Neuronal stem cell (in vitro differentiated cells): Measurements from ENCODE around the gene AUTS2.

ENCODE experiments used
- DNase-seq: peaks from one replicate; pipeline ENCODE4 v3.0.0-alpha.2; 2013; ENCODE audit warnings: low spot score
- H2AFZ ChIP-seq: one replicate; pipeline ENCODE4 v1.6.1; 2013; ENCODE audit warnings: mild to moderate bottlenecking, low read length, inconsistent platforms
- H2AK5ac ChIP-seq: 2 replicates; pipeline ENCODE4 v1.6.1; 2013; ENCODE audit warnings: low read depth, mild to moderate bottlenecking, inconsistent platforms, low read length, moderate library complexity, mixed read lengths
- H2BK120ac ChIP-seq: 2 replicates; pipeline ENCODE4 v1.6.1; 2013; ENCODE audit warnings: low read depth, mild to moderate bottlenecking, inconsistent platforms, low read length, moderate library complexity, mixed read lengths
- H2BK12ac ChIP-seq: one replicate; pipeline ENCODE4 v1.6.1; 2013; ENCODE audit warnings: low read length, inconsistent platforms
- H2BK15ac ChIP-seq: 2 replicates; pipeline ENCODE4 v1.6.1; 2013; ENCODE audit warnings: mild to moderate bottlenecking, low read length, inconsistent platforms, mixed read lengths
- H2BK5ac ChIP-seq: one replicate; pipeline ENCODE4 v1.6.1; 2013; ENCODE audit warnings: inconsistent platforms, mild to moderate bottlenecking, low read length, moderate library complexity
- H3K14ac ChIP-seq: one replicate; pipeline ENCODE4 v1.6.1; 2013; ENCODE audit warnings: low read length, inconsistent platforms
- H3K18ac ChIP-seq: 2 replicates; pipeline ENCODE4 v1.6.1; 2013; ENCODE audit warnings: low read length, inconsistent platforms
- H3K23ac ChIP-seq: 2 replicates; pipeline ENCODE4 v1.6.1; 2013; ENCODE audit warnings: low read depth, mild to moderate bottlenecking, mixed read lengths, low read length, inconsistent platforms; ENCODE audit not compliant: poor library complexity
- H3K27ac ChIP-seq: replicated peaks from 3 replicates; pipeline ENCODE4 v1.5.1; 2013; ENCODE audit warnings: low read length, inconsistent platforms
- H3K27me3 ChIP-seq, 3 experiments: 2 replicates each; pipeline ENCODE4 v1.6.1; 2013; ENCODE audit warnings: low read length in 3 of 3, mild to moderate bottlenecking in 2 of 3, inconsistent platforms in 1 of 3, low read depth in 1 of 3, mixed read lengths in 1 of 3, moderate library complexity in 1 of 3; ENCODE audit not compliant: control insufficient read depth in 3 of 3, insufficient read depth in 3 of 3
- H3K36me3 ChIP-seq, 2 donors: replicated peaks in 1 of 2; 2 replicates each; pipeline ENCODE4 v1.6.1; 2013; ENCODE audit warnings: low read length in 2 of 2; ENCODE audit not compliant: control insufficient read depth in 2 of 2, insufficient read depth in 2 of 2
- H3K4ac ChIP-seq: 2 replicates; pipeline ENCODE4 v1.6.1; 2013; ENCODE audit warnings: inconsistent platforms, mild to moderate bottlenecking, low read length, moderate library complexity
- H3K4me1 ChIP-seq, 2 donors: 1 replicate in 1 of 2; 2 replicates in 1 of 2; pipeline ENCODE4 v1.6.1; 2013; ENCODE audit warnings: low read length in 2 of 2, low read depth in 1 of 2; ENCODE audit not compliant: control insufficient read depth in 2 of 2, insufficient read depth in 1 of 2
- H3K4me2 ChIP-seq: one replicate; pipeline ENCODE4 v1.6.1; 2013; ENCODE audit warnings: mild to moderate bottlenecking, low read length, inconsistent platforms; ENCODE audit not compliant: insufficient read depth, poor library complexity, severe bottlenecking
- H3K4me3 ChIP-seq, 2 donors: 2 replicates each; pipeline ENCODE4 v1.5.1; 2013; ENCODE audit warnings: low read length in 2 of 2, mild to moderate bottlenecking in 2 of 2, inconsistent platforms in 1 of 2, moderate library complexity in 1 of 2
- H3K79me1 ChIP-seq: one replicate; pipeline ENCODE4 v1.6.1; 2013; ENCODE audit warnings: low read depth, mild to moderate bottlenecking, inconsistent platforms, low read length, moderate library complexity
- H3K9ac ChIP-seq: one replicate; pipeline ENCODE4 v1.6.1; 2013; ENCODE audit warnings: mild to moderate bottlenecking, low read depth, low read length, inconsistent platforms; ENCODE audit not compliant: poor library complexity
- H3K9me3 ChIP-seq, 2 donors: replicated peaks in 1 of 2; 2 replicates each; pipeline versions ENCODE3 to v1.6.1; 2013; ENCODE audit warnings: low read length in 2 of 2, mild to moderate bottlenecking in 2 of 2, inconsistent platforms in 1 of 2, low read depth in 1 of 2, mixed read lengths in 1 of 2, moderate library complexity in 1 of 2; ENCODE audit not compliant: control insufficient read depth in 2 of 2, insufficient read depth in 1 of 2
- H4K8ac ChIP-seq: one replicate; pipeline ENCODE4 v1.6.1; 2013; ENCODE audit warnings: low read depth, mild to moderate bottlenecking, inconsistent platforms, low read length, moderate library complexity
- H4K91ac ChIP-seq: one replicate; pipeline ENCODE4 v1.6.1; 2013; ENCODE audit warnings: low read length, low read depth, mild to moderate bottlenecking, inconsistent platforms; ENCODE audit not compliant: poor library complexity
- WGBS, 2 donors: extraction: QIAGEN DNeasy Blood & Tissue Kit; methylation state at CpG; one replicate each; pipeline ENCODE4 v1.1.7; 2013; ENCODE audit warnings: missing lambda C conversion rate in 2 of 2, mixed read lengths in 1 of 2; ENCODE audit not compliant: insufficient read length in 2 of 2, insufficient replicate concordance in 1 of 2; ENCODE audit errors: extremely low coverage in 2 of 2; 5-methylcytosine and 5-hydroxymethylcytosine counted together

The AUTS2 gene

DNA sequence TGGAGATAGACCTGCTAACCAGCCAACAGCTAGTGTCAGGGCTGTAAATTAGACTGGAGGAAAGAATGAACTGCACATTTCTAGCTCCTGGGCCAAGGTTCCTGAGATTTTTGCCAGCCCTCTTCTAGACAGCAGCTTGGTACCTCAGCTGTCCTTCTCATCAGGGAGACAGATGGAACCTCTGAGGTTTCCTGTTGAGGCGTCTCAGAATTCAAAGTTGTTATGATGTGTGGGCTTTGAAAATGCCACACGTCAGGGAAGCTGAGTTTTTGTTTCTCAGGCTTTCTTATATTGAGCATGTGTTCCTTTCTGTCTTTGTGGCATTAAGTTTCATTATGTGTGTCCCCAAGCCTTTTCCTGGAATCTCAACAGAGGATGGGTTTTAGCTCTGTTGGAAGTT lies 736.6 kb downstream of the AUTS2 start:
- peaks cover 0 to under 1% of the 10 kb centered on the region in 2 donors for H3K9me3 ChIP-seq
- H3K4me2 ChIP-seq: no peak overlapping the region
- H3K27ac ChIP-seq: no peak overlapping the region
- H3K23ac ChIP-seq: no peak overlapping the region
- no peak overlapping the region for H3K9ac ChIP-seq
- H2BK12ac ChIP-seq: no peak overlapping the region
- no peaks in the 10 kb centered on the region for H3K27me3 ChIP-seq
- H4K91ac ChIP-seq: no peak overlapping the region
- no peak overlapping the region for H2BK120ac ChIP-seq
- peaks cover 4 to 7% of the 10 kb centered on the region in 2 donors for H3K4me1 ChIP-seq
- no peak overlapping the region for H4K8ac ChIP-seq
- H3K4me3 ChIP-seq: no peak overlapping the region
- H2AK5ac ChIP-seq: no peak overlapping the region
- H2BK5ac ChIP-seq: no peak overlapping the region
- no peaks in the 10 kb centered on the region for H3K36me3 ChIP-seq
- H3K4ac ChIP-seq: no peak overlapping the region
- WGBS, 2 donors: no CpG with 5 or more reads among the region's 2 CpGs
- no peaks in the 10 kb centered on the region for H3K79me1 ChIP-seq
- no peak overlapping the region for H2AFZ ChIP-seq
- DNase-seq: no peak
- no peak overlapping the region for H3K14ac ChIP-seq
- no peak overlapping the region for H3K18ac ChIP-seq
- no peak overlapping the region for H2BK15ac ChIP-seq

DNA sequence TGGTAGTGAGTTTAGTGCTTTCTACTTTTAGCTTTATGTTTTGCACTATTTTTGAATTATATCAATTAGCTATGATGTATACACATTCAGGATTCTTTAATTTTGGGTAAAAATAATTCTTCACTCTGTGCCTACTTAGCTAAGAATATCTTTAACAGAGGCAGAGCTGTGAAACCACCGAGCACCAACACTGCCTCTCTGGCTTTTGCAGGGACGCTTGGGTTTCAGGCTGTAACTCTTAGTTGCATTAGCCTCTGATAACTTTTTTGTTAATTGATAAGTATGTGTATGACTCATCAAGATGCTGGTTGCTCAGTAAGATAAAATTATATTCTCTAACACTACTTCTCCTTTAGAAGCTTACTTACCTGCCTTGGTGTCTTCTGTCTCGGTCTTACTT lies 738.3 kb downstream of the AUTS2 start:
- Histone ChIP-seq H4K8ac (no peak overlapping the region), H2AFZ (no peak overlapping the region), H3K18ac (no peak overlapping the region), H2BK120ac (no peak overlapping the region), H3K79me1 (no peaks in the 10 kb centered on the region), H3K14ac (no peak overlapping the region), H3K27ac (no peak overlapping the region), H2BK15ac (no peak overlapping the region), H2AK5ac (no peak overlapping the region), H3K23ac (no peak overlapping the region), H3K9ac (no peak overlapping the region), H2BK12ac (no peak overlapping the region), H3K4me2 (no peak overlapping the region), H3K27me3 (no peaks in the 10 kb centered on the region), H3K4me1 (peaks cover 7% of the 10 kb centered on the region in 2 donors), H3K4me3 (no peak overlapping the region), H3K36me3 (no peaks in the 10 kb centered on the region), H3K9me3 (no peaks in the 10 kb centered on the region), H2BK5ac (no peak overlapping the region), H4K91ac (no peak overlapping the region), H3K4ac (no peak overlapping the region)
- no peak for DNase-seq
- no CpG with 5 or more reads among the region's 3 CpGs for WGBS, 2 donors

DNA sequence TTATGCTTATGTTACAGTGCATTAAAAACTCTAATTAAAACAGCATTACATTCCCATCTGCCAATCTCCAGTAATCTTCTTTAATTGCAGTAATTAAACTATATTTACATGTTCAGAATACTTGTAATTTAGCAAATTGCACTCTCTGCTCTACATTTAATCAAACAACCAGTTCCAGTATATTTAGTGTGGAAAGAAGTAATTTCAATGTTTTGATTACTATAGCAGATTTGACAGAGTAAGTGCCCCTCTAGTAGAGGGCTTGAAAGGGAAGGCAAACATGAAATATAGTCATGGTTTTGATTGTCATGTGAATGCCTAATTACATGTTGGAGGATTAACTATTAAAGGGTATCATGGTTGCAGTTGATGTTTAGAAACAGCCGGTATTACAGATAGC lies 739.7 kb downstream of the AUTS2 start:
- no peaks in the 10 kb centered on the region for H3K36me3 ChIP-seq
- H3K18ac ChIP-seq: no peak overlapping the region
- H4K91ac ChIP-seq: no peak overlapping the region
- H3K14ac ChIP-seq: no peak overlapping the region
- peaks cover 7 to 12% of the 10 kb centered on the region in 2 donors for H3K4me1 ChIP-seq
- no peak overlapping the region for H3K4ac ChIP-seq
- no peaks in the 10 kb centered on the region for H3K27me3 ChIP-seq
- no peak overlapping the region for H3K4me2 ChIP-seq
- H2BK15ac ChIP-seq: no peak overlapping the region
- no CpG with 5 or more reads among the region's 1 CpG for WGBS, 2 donors
- no peak overlapping the region for H2AFZ ChIP-seq
- H3K9me3 ChIP-seq: no peaks in the 10 kb centered on the region
- DNase-seq: no peak
- no peak overlapping the region for H3K27ac ChIP-seq
- no peak overlapping the region for H3K4me3 ChIP-seq
- H3K9ac ChIP-seq: no peak overlapping the region
- no peak overlapping the region for H3K23ac ChIP-seq
- H2BK5ac ChIP-seq: no peak overlapping the region
- H2BK12ac ChIP-seq: no peak overlapping the region
- no peak overlapping the region for H4K8ac ChIP-seq
- H2BK120ac ChIP-seq: no peak overlapping the region
- H2AK5ac ChIP-seq: no peak overlapping the region
- no peaks in the 10 kb centered on the region for H3K79me1 ChIP-seq

DNA sequence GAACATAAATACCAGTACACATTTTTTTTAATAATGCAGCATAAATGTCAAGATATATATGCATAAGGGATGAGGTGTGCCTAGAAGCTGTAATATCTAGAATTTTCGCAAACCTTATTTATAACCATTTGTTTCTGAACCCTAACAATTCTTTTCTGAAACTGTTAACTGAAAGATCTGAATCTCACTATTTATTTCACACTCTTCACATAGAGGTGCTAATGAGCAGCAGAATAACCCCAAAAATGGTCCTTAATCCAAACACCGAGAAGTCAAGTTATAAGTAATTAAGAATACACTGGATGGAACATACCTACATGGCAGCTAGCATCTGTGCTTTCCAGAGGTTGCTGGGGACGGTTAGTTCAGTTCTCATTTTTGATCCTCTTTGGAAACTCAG lies 742.0 kb downstream of the AUTS2 start:
- H2BK12ac ChIP-seq: no peak overlapping the region
- no peak overlapping the region for H3K9ac ChIP-seq
- H3K27me3 ChIP-seq: no peaks in the 10 kb centered on the region
- H3K4me2 ChIP-seq: no peak overlapping the region
- H4K8ac ChIP-seq: no peak overlapping the region
- H2AK5ac ChIP-seq: no peak overlapping the region
- DNase-seq: no peak
- no peak overlapping the region for H3K23ac ChIP-seq
- WGBS, 2 donors: no CpG with 5 or more reads among the region's 3 CpGs
- no peaks in the 10 kb centered on the region for H3K36me3 ChIP-seq
- no peaks in the 10 kb centered on the region for H3K79me1 ChIP-seq
- H4K91ac ChIP-seq: no peak overlapping the region
- no peak overlapping the region for H3K14ac ChIP-seq
- no peak overlapping the region for H3K4ac ChIP-seq
- H3K27ac ChIP-seq: no peak overlapping the region
- H3K18ac ChIP-seq: no peak overlapping the region
- no peak overlapping the region for H2BK5ac ChIP-seq
- peaks cover 3 to 17% of the 10 kb centered on the region in 2 donors for H3K4me1 ChIP-seq
- no peak overlapping the region for H2BK15ac ChIP-seq
- no peaks in the 10 kb centered on the region for H3K9me3 ChIP-seq
- H3K4me3 ChIP-seq: no peak overlapping the region
- no peak overlapping the region for H2BK120ac ChIP-seq
- no peak overlapping the region for H2AFZ ChIP-seq
